Nucleus accumbens (tissue), 56 donors: Measurements from ENCODE around the gene CNTNAP5.

ENCODE experiments used
- DNase-seq, 56 donors: peaks; one replicate each; lab custom pipeline; 2025; lab: John Stamatoyannopoulos, UW

The CNTNAP5 gene

DNA sequence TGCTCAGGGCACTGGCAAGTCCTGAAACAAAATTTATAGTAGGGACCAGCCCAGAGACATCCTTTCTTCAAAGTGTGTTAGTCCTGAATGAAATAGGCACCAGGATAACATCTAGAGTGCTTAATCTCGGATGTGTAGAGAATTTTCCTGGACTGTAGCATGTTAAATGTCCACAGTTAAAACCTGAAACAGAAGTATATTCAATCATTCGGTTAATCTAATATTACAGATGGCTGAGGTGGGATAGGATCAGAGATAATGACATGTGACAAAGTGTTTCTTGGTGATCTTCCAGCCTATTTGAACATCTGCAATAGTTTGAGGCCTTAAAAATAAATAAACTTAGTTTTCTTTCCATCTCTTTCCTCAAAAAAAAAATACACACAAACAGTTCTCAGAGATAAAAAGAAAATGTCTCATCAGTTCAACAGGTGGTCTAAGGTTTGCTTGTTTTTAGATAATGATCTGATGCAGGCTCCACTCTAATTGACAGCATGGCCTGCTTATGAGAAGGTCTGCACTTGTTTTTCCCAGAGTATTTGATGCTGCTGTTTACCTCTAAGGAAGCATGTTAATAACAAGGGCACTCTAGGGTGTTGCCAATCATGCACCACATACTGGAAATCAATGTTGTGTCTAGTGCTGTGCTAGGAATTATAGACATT, 25.9 kb downstream of the CNTNAP5 start:
- no peak for DNase-seq

GRCh38 chr2:124053796-124054195, 28.7 kb downstream of the CNTNAP5 start:
- DNase-seq = no peak

DNA sequence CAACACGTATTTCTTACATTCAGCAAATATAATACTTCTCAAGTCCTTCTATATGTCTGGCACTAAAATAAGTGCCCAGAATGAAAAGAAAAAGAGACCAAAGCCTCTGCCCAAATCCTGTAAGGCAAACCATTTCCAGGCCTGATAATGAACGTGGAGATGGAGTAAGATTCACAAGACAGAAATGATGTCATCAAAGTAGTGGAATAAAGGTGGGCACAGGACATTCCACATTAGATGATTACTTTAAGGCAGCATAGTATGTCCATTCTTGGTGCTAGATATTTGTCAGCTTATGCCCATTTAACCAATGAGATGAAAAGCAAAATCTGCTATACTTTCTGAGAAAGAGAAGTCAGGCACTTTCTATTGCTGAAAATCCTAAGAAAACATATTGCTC, 38.5 kb downstream of the CNTNAP5 start:
- DNase-seq = no peak

DNA sequence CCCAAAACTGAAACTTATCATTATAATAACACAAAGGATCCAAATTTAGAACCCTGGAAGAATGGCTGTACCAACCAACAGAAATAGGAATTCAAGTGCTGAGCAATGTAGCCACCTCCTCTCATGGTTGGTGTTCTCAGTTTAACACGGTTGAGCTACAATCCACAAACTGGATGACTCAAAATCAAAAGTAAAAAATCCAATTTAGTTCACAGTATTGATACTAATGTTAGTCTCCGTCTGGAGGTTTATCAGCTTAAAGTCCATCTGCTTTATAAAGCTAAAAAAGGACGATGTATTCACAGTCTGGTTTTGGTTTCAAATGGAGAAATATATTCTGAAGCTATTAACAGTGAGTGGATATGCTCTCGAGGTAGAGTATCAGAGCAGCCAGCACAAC, 40.5 kb downstream of the CNTNAP5 start:
- no peak for DNase-seq

GRCh38 chr2:124066776-124067175, 41.7 kb downstream of the CNTNAP5 start:
- DNase-seq = no peak

- DNase-seq = peak in 1 of 56 donors; percentile 1
Observed at GRCh38 chr2:124079045-124079444, 54.0 kb downstream of the CNTNAP5 start.

GRCh38 chr2:124080281-124081153, 55.4 kb downstream of the CNTNAP5 start:
- DNase-seq = no peak

- no peak for DNase-seq
Observed at GRCh38 chr2:124081154-124081716, 56.1 kb downstream of the CNTNAP5 start.

- DNase-seq = no peak
Observed at GRCh38 chr2:124088616-124089015, 63.5 kb downstream of the CNTNAP5 start.

GRCh38 chr2:124091721-124092120, 66.6 kb downstream of the CNTNAP5 start:
- no peak for DNase-seq

- no peak for DNase-seq
Observed at GRCh38 chr2:124092651-124093050, 67.6 kb downstream of the CNTNAP5 start.

DNA sequence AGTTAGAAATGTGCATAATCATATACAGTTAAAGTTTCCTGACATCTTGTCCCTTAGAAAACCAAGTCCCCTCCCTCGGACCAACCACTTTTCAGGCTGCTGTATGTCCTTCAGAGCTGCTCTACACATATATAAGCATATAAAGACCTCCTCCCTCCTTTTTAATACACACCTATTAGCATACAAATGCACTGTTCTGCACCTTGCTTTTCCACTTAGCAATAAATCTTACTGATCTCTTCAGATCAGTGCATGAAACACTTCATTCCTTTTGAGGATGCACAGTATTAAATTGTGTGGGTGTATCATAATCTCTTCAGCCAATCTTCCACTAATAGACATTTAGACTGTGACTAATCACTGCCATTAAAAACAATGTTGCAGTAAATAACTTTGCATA, 79.8 kb downstream of the CNTNAP5 start:
- DNase-seq = no peak

GRCh38 chr2:124112206-124112605, 87.1 kb downstream of the CNTNAP5 start:
- DNase-seq = no peak

DNA sequence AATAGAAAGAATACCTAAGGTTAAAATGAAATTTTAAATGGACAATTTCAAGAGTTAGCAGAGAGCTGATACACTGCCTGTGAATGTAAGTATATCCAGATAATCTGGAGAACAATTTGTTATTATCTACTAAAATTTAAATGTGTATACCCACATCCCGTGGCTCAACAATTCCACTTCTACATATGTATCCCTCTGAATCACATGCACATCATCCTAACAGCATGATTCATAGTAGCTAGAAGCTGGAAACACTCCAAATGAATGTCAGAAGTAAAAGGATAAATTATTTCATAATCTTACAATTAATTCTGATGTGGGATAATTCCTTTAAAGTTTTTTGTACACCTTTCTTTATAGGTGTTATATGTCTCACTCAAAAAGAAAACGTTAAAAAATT, 87.9 kb downstream of the CNTNAP5 start:
- DNase-seq = no peak

GRCh38 chr2:124120246-124120645, 95.2 kb downstream of the CNTNAP5 start:
- DNase-seq = no peak

- no peak for DNase-seq
Observed at GRCh38 chr2:124121106-124121505, 96.0 kb downstream of the CNTNAP5 start.

- no peak for DNase-seq
Observed at GRCh38 chr2:124121760-124122275, 96.7 kb downstream of the CNTNAP5 start.

DNA sequence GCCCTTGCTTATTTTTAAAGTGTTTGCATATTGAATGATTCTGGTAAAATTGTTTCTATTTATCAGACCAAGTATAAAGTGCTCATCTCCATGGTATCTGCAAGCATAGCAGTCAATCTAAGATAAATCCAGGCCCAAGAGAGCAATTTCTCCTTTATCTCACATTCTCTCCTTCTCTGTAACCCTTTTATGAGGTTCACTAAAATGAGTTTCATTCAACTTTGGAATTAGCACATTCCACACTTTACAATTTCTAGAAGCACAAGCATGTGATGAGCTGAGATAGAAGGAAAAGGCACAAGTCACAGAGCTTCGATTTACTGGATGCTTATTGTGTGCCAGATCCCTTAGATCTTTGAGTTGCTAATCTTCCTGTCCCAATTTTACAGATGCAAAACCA, 97.3 kb downstream of the CNTNAP5 start:
- no peak for DNase-seq

DNA sequence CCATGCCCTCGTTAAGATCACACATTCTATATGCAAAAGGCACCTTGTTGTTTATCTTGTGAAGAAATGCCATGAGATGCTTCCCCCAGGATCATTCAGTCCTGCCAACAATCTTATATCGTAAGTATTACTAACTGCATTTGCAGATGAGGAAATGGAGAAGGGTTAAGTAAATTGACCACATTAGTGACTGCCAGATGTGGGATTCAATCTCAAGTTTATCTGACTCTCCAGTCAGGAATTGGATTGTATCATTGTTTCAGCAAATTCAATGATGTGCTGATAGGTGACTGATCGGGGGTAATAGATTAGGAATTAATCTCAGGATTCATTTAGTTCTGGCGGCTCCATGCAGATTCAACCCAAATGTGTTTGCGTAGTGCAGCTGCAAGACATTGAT, 106.2 kb downstream of the CNTNAP5 start:
- DNase-seq = no peak

DNA sequence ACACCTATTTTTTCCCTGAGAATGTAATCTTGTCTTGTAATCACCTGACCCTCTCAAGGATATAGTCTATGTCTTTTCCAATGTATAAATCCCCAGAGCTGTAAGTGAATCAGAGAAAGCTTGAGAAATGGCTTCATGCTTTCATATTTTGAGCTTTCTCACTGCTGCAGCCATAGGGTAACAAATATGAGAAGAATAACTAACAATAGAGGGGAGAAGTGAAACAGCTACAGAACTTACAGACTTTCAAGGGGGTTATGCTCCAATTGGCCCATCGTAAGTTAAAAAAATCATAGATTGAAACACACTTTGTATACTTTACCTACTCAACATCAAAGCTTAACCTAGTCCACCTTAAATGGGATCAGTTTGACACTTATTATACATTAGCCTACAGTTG, 111.0 kb downstream of the CNTNAP5 start:
- DNase-seq = no peak

DNA sequence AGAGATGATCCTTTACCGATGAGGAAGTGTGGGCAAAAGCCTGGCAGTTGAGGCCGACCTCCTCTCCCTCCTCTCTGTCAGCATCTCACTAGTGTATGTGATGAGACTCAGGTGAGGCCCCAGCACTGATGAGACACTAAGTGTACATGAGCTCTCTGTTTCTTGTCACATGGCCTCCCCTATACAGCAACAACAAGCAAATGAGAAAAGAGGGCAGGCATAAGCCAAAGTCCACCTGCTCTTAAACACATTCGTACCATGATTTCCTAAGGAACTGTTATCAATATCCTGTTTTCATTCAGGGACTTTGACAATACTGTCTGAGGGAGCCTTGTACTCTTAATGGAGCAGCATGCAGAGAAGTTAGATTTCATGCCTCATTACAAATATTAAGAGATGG, 113.0 kb downstream of the CNTNAP5 start:
- DNase-seq = no peak

DNA sequence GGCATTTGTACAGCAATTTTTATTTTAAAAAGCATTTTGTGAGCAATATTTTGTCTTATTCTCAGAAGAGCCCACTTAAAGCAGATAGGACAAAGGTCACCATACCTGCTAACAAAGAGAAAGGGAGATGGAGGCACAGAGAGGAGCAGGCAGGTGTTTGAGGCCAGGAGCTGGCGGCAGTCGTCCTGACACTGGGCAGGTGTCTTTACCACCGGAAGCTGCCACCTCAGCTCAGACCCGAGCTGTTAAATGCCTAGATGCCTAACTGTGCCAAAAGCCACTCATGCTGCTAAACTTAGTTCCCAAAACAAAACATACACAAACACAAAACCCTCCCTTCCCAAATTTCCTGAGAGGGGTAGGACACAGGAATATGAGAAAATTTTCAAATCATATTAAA, 120.9 kb downstream of the CNTNAP5 start:
- no peak for DNase-seq
